Panc1 (cell line): ENCODE measurements around the gene UBE2G2. TPM values are rescaled to one million over a fixed set of nuclear protein-coding genes. Genes with fewer than 3 reads are reported as not detected.

Experiments
- ATAC-seq: fragments of 200-7000 bp; cut with Tn5 transposase; 2 replicates; pipeline ENCODE4 v1.9.1; 2020; ENCODE audit warnings: mild to moderate bottlenecking, moderate library complexity
- BruUV-seq: library from RNA; stranded (reverse); fragments of 400-500 nt; replicated peaks from 2 replicates; lab custom pipeline; 2021; lab: Mats Ljungman, UMichigan
- CTCF ChIA-PET: fragments of 300-600 bp; sonication (Branson Sonifier 250); formaldehyde crosslinking; loops from one replicate; lab custom pipeline; 2022; ENCODE audit warnings: antibody characterized with exemption; lab: Charles Lee
- POLR2A ChIA-PET: fragments of 300-600 bp; sonication (Branson Sonifier 250); formaldehyde crosslinking; loops from one replicate; lab custom pipeline; 2022; ENCODE audit warnings: antibody characterized with exemption; lab: Charles Lee
- DNase-seq: peaks from one replicate; pipeline ENCODE4 v3.0.0-alpha.2; 2010; ENCODE audit warnings: low read depth, low spot score
- H3K27ac ChIP-seq: 2 replicates; pipeline ENCODE4 v1.5.1; 2011; ENCODE audit warnings: mild to moderate bottlenecking, low read length, inconsistent platforms
- H3K27me3 ChIP-seq: fragments of 200-500 bp; sonication (Bioruptor generic); 2 replicates; pipeline ENCODE4 v1.6.0; 2014; ENCODE audit warnings: low read length, inconsistent platforms; ENCODE audit not compliant: control insufficient read depth, insufficient read depth
- H3K36me3 ChIP-seq: fragments of 200-500 bp; sonication (Bioruptor generic); 2 replicates; pipeline ENCODE4 v1.5.1; 2014; ENCODE audit warnings: inconsistent platforms, mild to moderate bottlenecking, low read length, moderate library complexity; ENCODE audit not compliant: control insufficient read depth, insufficient read depth
- H3K4me1 ChIP-seq: 2 replicates; pipeline ENCODE4 v1.5.1; 2011; ENCODE audit warnings: inconsistent platforms, mild to moderate bottlenecking, low read length, moderate library complexity; ENCODE audit not compliant: control insufficient read depth, insufficient read depth
- H3K4me3 ChIP-seq, 2 experiments: 2 replicates each; pipeline ENCODE4 v1.5.1; 2011 to 2012; ENCODE audit warnings: low read depth in 2 of 2, low read length in 2 of 2, mild to moderate bottlenecking in 2 of 2, inconsistent platforms in 1 of 2, moderate library complexity in 1 of 2
- H3K9me3 ChIP-seq: fragments of 200-500 bp; sonication (Bioruptor generic); 2 replicates; pipeline ENCODE4 v1.5.1; 2014; ENCODE audit warnings: low read depth, mild to moderate bottlenecking, inconsistent platforms, low read length, moderate library complexity; ENCODE audit not compliant: control insufficient read depth, insufficient read depth
- CTCF ChIP-seq: fragments of 450-650 bp; IDR thresholded peaks from 2 replicates; pipeline ENCODE4 v1.5.1; 2017; ENCODE audit warnings: mild to moderate bottlenecking
- POLR2AphosphoS5 ChIP-seq: IDR thresholded peaks from 2 replicates; pipeline ENCODE4 v1.6.1; 2012; ENCODE audit warnings: mild to moderate bottlenecking, low read depth, low read length, moderate library complexity
- REST ChIP-seq, 2 experiments: IDR thresholded peaks; 2 replicates each; pipeline ENCODE4 v1.6.1; 2011 to 2012; ENCODE audit warnings: low read depth in 2 of 2, control low read depth in 1 of 2, low read length in 1 of 2, mild to moderate bottlenecking in 1 of 2, moderate library complexity in 1 of 2; ENCODE audit not compliant: insufficient read depth in 1 of 2
- SIN3A ChIP-seq: IDR thresholded peaks from 2 replicates; pipeline ENCODE4 v1.6.1; 2012; ENCODE audit warnings: low read depth, mild to moderate bottlenecking, low read length, moderate library complexity, borderline replicate concordance; ENCODE audit not compliant: insufficient read depth
- TCF7L2 ChIP-seq: IDR thresholded peaks from 2 replicates; pipeline ENCODE4 v1.6.1; 2011; ENCODE audit warnings: mild to moderate bottlenecking, low read depth, low read length, inconsistent platforms
- in situ Hi-C: cut with HindIII; loops from 2 replicates; pipeline ENCODE4 v1.10.0; 2016; ENCODE audit warnings: low sequenced_read_pairs, low pct_unique_long_range_greater_than_20kb
- intact Hi-C: fragments of 100-400 bp; cut with micrococcal nuclease; formaldehyde crosslinking; loops from one replicate; pipeline ENCODE4 v1.10.0; 2022; ENCODE audit not compliant: unreplicated experiment
- total RNA-seq: library from RNA; stranded (reverse); gene quantifications from one replicate; pipeline ENCODE4 v1.2.1, GENCODE V29; 2021; ENCODE audit not compliant: unreplicated experiment

The UBE2G2 gene
- total RNA-seq, 1 experiment from 2014 or later: 77.4 TPM

GRCh38 chr21:44823179-44823660 lies 21.6 kb upstream of the UBE2G2 start:
- H3K4me1 ChIP-seq: no peaks in the 10 kb centered on the region
- no peak overlapping the region for H3K27ac ChIP-seq
- no peak for DNase-seq
- in situ Hi-C loops (no loop called here), intact Hi-C loops (no loop called here)
- ChIA-PET CTCF (no interaction called here), POLR2A (no interaction called here)
- no peak for ATAC-seq
- no peak for TF ChIP-seq POLR2AphosphoS5
- no peak for TF ChIP-seq TCF7L2
- no peak for TF ChIP-seq CTCF
- TF ChIP-seq SIN3A: no peak
- TF ChIP-seq REST (IDR thresholded peaks at IDR 0.05; ENCODE audit: insufficient read depth in 1 of 2, low read depth in 2 of 2, low read length in 1 of 2): no peak
- no peaks in the 10 kb centered on the region for H3K27me3 ChIP-seq
- H3K9me3 ChIP-seq: peaks cover 12% of the 10 kb centered on the region; the same call in 1 of the 2 replicates
- no peaks in the 10 kb centered on the region for H3K36me3 ChIP-seq
- no TSS peak for BruUV-seq
- H3K4me3 ChIP-seq: no peak overlapping the region

GRCh38 chr21:44822484-44823178 lies 21.0 kb upstream of the UBE2G2 start:
- POLR2A ChIA-PET: no interaction called here
- DNase-seq (no peak), ATAC-seq (no peak)
- in situ Hi-C loops (no loop called here), intact Hi-C loops (no loop called here)
- peaks cover 7% of the 10 kb centered on the region; the same call in 1 of the 2 replicates for H3K9me3 ChIP-seq
- no TSS peak for BruUV-seq
- no peaks in the 10 kb centered on the region for H3K4me1 ChIP-seq
- H3K27me3 ChIP-seq: no peaks in the 10 kb centered on the region
- CTCF ChIA-PET: no interaction called here
- TF ChIP-seq TCF7L2 (no peak), SIN3A (no peak), CTCF (no peak), REST (IDR thresholded peaks at IDR 0.05; ENCODE audit: insufficient read depth in 1 of 2, low read depth in 2 of 2, low read length in 1 of 2) (no peak), POLR2AphosphoS5 (no peak)
- H3K36me3 ChIP-seq: no peaks in the 10 kb centered on the region
- H3K4me3 ChIP-seq: no peak overlapping the region
- no peak overlapping the region for H3K27ac ChIP-seq
